NCI-H82 (cell line): ENCODE data around the gene SPATA16.
"Not testable (repeated sequence)": the region's sequence is repeated elsewhere in the genome, so short reads cannot be mapped to it uniquely, and the experiment has no call there.

ENCODE experiments used
- DNase-seq: peaks from one replicate; lab custom pipeline; 2025; lab: John Stamatoyannopoulos, UW

Gene SPATA16

GRCh38 chr3:173003956-173004355 is 137.1 kb downstream of the SPATA16 start:
- DNase-seq = no peak

GRCh38 chr3:173003471-173003870 is 137.6 kb downstream of the SPATA16 start:
- DNase-seq = no peak

- DNase-seq = no peak
These were observed 139.4 kb downstream of the SPATA16 start for GRCh38 chr3:173001622-173002021.

- no peak for DNase-seq
These were observed 140.5 kb downstream of the SPATA16 start for GRCh38 chr3:173000553-173000952.

GRCh38 chr3:172993412-172993811 is 147.6 kb downstream of the SPATA16 start:
- DNase-seq = no peak

- no peak for DNase-seq
These were observed 149.5 kb downstream of the SPATA16 start for GRCh38 chr3:172991424-172991996.

- DNase-seq = no peak
These were observed 151.7 kb downstream of the SPATA16 start for GRCh38 chr3:172989373-172989772.

- peak; percentile 49 for DNase-seq
These were observed 153.8 kb downstream of the SPATA16 start for GRCh38 chr3:172987273-172987672.

- DNase-seq = no peak
These were observed 156.1 kb downstream of the SPATA16 start for GRCh38 chr3:172984914-172985313.

GRCh38 chr3:172982736-172983364 is 158.2 kb downstream of the SPATA16 start:
- DNase-seq = peak; percentile 24

- DNase-seq = no peak
These were observed 159.5 kb downstream of the SPATA16 start for GRCh38 chr3:172981407-172981983.

GRCh38 chr3:172980849-172981248 is 160.2 kb downstream of the SPATA16 start:
- no peak for DNase-seq

GRCh38 chr3:172977696-172978095 is 163.3 kb downstream of the SPATA16 start:
- peak; percentile 80 for DNase-seq

GRCh38 chr3:172974969-172975368 is 166.1 kb downstream of the SPATA16 start:
- no peak for DNase-seq

- no peak for DNase-seq
These were observed 167.2 kb downstream of the SPATA16 start for GRCh38 chr3:172973799-172974198.

- no peak for DNase-seq
These were observed 168.3 kb downstream of the SPATA16 start for GRCh38 chr3:172972717-172973116.

- no peak for DNase-seq
These were observed 169.0 kb downstream of the SPATA16 start for GRCh38 chr3:172972067-172972466.

- no peak for DNase-seq
These were observed 172.4 kb downstream of the SPATA16 start for GRCh38 chr3:172968646-172969045.

- no peak for DNase-seq
These were observed 175.8 kb downstream of the SPATA16 start for GRCh38 chr3:172965256-172965655.

GRCh38 chr3:172960626-172961182 is 180.3 kb downstream of the SPATA16 start:
- DNase-seq = not testable (repeated sequence)

- peak; percentile 47 for DNase-seq
These were observed 182.5 kb downstream of the SPATA16 start for GRCh38 chr3:172958565-172958964.

GRCh38 chr3:172953571-172953970 is 187.5 kb downstream of the SPATA16 start:
- no peak for DNase-seq

GRCh38 chr3:172951511-172951910 is 189.5 kb downstream of the SPATA16 start:
- no peak for DNase-seq
